Gastroesophageal sphincter (tissue), 4 donors: Measurements from ENCODE around the gene MIDN. TPM values are rescaled to one million over a fixed set of nuclear protein-coding genes. Genes with fewer than 3 reads are reported as not detected.

Experiments
- ATAC-seq: fragments of 150-250 bp; one replicate; pipeline ENCODE4 v1.9.1; 2016; ENCODE audit warnings: mild to moderate bottlenecking, moderate library complexity
- H3K27ac ChIP-seq, 4 donors: fragments of 200-600 bp; sonication (generic) in 3 of 4; 1 replicate in 3 of 4; 2 replicates in 1 of 4; pipeline ENCODE4 v1.5.1; 2016 to 2019
- H3K27me3 ChIP-seq: fragments of 200-600 bp; sonication (generic); one replicate; pipeline ENCODE4 v1.5.1; 2019
- H3K36me3 ChIP-seq, 2 donors: fragments of 200-600 bp; sonication (generic); one replicate each; pipeline ENCODE4 v1.5.1; 2019; ENCODE audit warnings: control low read depth in 1 of 2
- H3K4me1 ChIP-seq, 3 donors: fragments of 200-600 bp; sonication (generic); 1 replicate in 2 of 3; 2 replicates in 1 of 3; pipeline ENCODE4 v1.5.1; 2016 to 2019; ENCODE audit warnings: control low read depth in 2 of 3
- H3K4me3 ChIP-seq, 2 donors: fragments of 200-600 bp; sonication (generic); one replicate each; pipeline ENCODE4 v1.5.1; 2019; ENCODE audit warnings: mild to moderate bottlenecking in 1 of 2, moderate library complexity in 1 of 2
- H3K9me3 ChIP-seq, 3 donors: fragments of 200-600 bp; sonication (generic); one replicate each; pipeline ENCODE4 v1.5.1; 2017 to 2019; ENCODE audit warnings: control low read depth in 2 of 3
- CTCF ChIP-seq, 4 experiments: fragments of 200-600 bp in 2 of 4; fragments of 450-650 bp in 2 of 4; sonication (generic) in 1 of 4; IDR thresholded peaks; one replicate each; pipeline ENCODE4 v1.5.1; 2017 to 2019; ENCODE audit warnings: antibody characterized with exemption in 4 of 4, mild to moderate bottlenecking in 2 of 4, moderate library complexity in 2 of 4
- EP300 ChIP-seq: sonication (generic); formaldehyde crosslinking; IDR thresholded peaks from one replicate; pipeline ENCODE4 v1.6.1; 2017; ENCODE audit warnings: antibody characterized with exemption, mild to moderate bottlenecking
- POLR2A ChIP-seq, 2 donors: fragments of 450-650 bp; IDR thresholded peaks; one replicate each; pipeline ENCODE4 v1.6.1; 2017; ENCODE audit warnings: antibody characterized with exemption in 2 of 2, mild to moderate bottlenecking in 2 of 2, moderate library complexity in 1 of 2
- POLR2AphosphoS5 ChIP-seq: sonication (generic); formaldehyde crosslinking; IDR thresholded peaks from one replicate; pipeline ENCODE4 v1.6.1; 2017; ENCODE audit warnings: antibody characterized with exemption
- WGBS, 2 donors: methylation state at CpG; one replicate each; pipeline ENCODE4 v1.1.5; 2018; ENCODE audit warnings: low coverage in 1 of 2; 5-methylcytosine and 5-hydroxymethylcytosine counted together
- total RNA-seq, 4 donors: library from RNA; depleted of rRNA; stranded (reverse); fragments of >200 nt; gene quantifications; one replicate each; pipeline ENCODE4 v1.1.0, GENCODE V29; 2016

Gene MIDN
- total RNA-seq, 4 donors from 2014 or later: 20.0 to 40.1 (median 24.2) TPM

GRCh38 chr19:1277061-1277460 lies 28.7 kb downstream of the MIDN start:
- TF ChIP-seq EP300: no peak
- TF ChIP-seq POLR2AphosphoS5: no peak
- TF ChIP-seq CTCF (IDR thresholded peaks at IDR 0.05): no peak
- 90 to 95% methylated on average over 4 to 12 of the region's 15 CpGs for WGBS, 2 donors
- Histone ChIP-seq H3K27me3 (no peaks in the 10 kb centered on the region), H3K9me3 (no peaks in the 10 kb centered on the region), H3K4me1 (peaks cover 3 to 59% (median 36%) of the 10 kb centered on the region in 3 donors), H3K27ac (peak overlapping the region in 2 of 4 donors; percentile 94 to 99), H3K36me3 (peaks cover 0 to 60% of the 10 kb centered on the region in 2 donors), H3K4me3 (no peak overlapping the region)
- no peak for ATAC-seq

- Histone ChIP-seq H3K36me3 (peaks cover 0 to 50% of the 10 kb centered on the region in 2 donors), H3K4me1 (peaks cover 3 to 48% (median 29%) of the 10 kb centered on the region in 3 donors), H3K27ac (no peak overlapping the region), H3K27me3 (peaks cover 5% of the 10 kb centered on the region), H3K4me3 (no peak overlapping the region), H3K9me3 (no peaks in the 10 kb centered on the region)
- no peak for ATAC-seq
- TF ChIP-seq EP300: no peak
- TF ChIP-seq POLR2AphosphoS5: no peak
- TF ChIP-seq CTCF (IDR thresholded peaks at IDR 0.05): no peak
- TF ChIP-seq POLR2A (IDR thresholded peaks at IDR 0.05): no peak
- WGBS, 2 donors: 90 to 100% methylated on average over 1 to 2 of the region's 12 CpGs
These were observed 29.7 kb downstream of the MIDN start for GRCh38 chr19:1278074-1278473.

- H3K4me3 ChIP-seq: no peak overlapping the region
- H3K27ac ChIP-seq: no peak overlapping the region
- H3K36me3 ChIP-seq: peaks cover 0 to 41% of the 10 kb centered on the region in 2 donors
- ATAC-seq: no peak
- H3K9me3 ChIP-seq: no peaks in the 10 kb centered on the region
- H3K4me1 ChIP-seq: peaks cover 3 to 39% (median 20%) of the 10 kb centered on the region in 3 donors
- TF ChIP-seq POLR2A (IDR thresholded peaks at IDR 0.05) (no peak), CTCF (IDR thresholded peaks at IDR 0.05) (no peak), POLR2AphosphoS5 (no peak), EP300 (no peak)
- H3K27me3 ChIP-seq: peaks cover 14% of the 10 kb centered on the region
- WGBS, 2 donors: 56% methylated on average over 3 of the region's 25 CpGs; no CpG with 5 or more reads in 1 of the 2 donors
These were observed 30.6 kb downstream of the MIDN start for GRCh38 chr19:1278713-1279660.

- Histone ChIP-seq H3K36me3 (peaks cover 0 to 32% of the 10 kb centered on the region in 2 donors), H3K27ac (peak overlapping the region in 1 of 4 donors; percentile 19), H3K4me3 (no peak overlapping the region), H3K4me1 (peaks cover 0 to 31% (median 11%) of the 10 kb centered on the region in 3 donors), H3K9me3 (no peaks in the 10 kb centered on the region), H3K27me3 (peaks cover 23% of the 10 kb centered on the region)
- TF ChIP-seq CTCF (IDR thresholded peaks at IDR 0.05): peak in 3 of 4 experiments; percentile 92 to 94 (median 94)
- no peak for TF ChIP-seq POLR2AphosphoS5
- TF ChIP-seq POLR2A (IDR thresholded peaks at IDR 0.05): no peak
- WGBS, 2 donors: 43 to 100% methylated on average over 1 to 2 of the region's 10 CpGs
- peak; percentile 17 for ATAC-seq
These were observed 31.5 kb downstream of the MIDN start for GRCh38 chr19:1279782-1280341.
